GM12892 (cell line): ENCODE results near the gene CLDN11.

ENCODE experiments used
- POLR2A ChIP-seq: IDR thresholded peaks from 2 replicates; pipeline ENCODE4 v1.6.1; 2011; ENCODE audit warnings: low read depth, low read length, control low read depth
- POLR2AphosphoS5 ChIP-seq: IDR thresholded peaks from 2 replicates; pipeline ENCODE4 v1.6.1; 2011; ENCODE audit warnings: low read depth, low read length, control low read depth

- no peak for TF ChIP-seq POLR2AphosphoS5
- TF ChIP-seq POLR2A, result no peak
These were observed 1.6 kb upstream of the CLDN11 start for GRCh38 chr3:170417090-170417489.
